ENCODE measurements around the gene NDUFA7.

DNA sequence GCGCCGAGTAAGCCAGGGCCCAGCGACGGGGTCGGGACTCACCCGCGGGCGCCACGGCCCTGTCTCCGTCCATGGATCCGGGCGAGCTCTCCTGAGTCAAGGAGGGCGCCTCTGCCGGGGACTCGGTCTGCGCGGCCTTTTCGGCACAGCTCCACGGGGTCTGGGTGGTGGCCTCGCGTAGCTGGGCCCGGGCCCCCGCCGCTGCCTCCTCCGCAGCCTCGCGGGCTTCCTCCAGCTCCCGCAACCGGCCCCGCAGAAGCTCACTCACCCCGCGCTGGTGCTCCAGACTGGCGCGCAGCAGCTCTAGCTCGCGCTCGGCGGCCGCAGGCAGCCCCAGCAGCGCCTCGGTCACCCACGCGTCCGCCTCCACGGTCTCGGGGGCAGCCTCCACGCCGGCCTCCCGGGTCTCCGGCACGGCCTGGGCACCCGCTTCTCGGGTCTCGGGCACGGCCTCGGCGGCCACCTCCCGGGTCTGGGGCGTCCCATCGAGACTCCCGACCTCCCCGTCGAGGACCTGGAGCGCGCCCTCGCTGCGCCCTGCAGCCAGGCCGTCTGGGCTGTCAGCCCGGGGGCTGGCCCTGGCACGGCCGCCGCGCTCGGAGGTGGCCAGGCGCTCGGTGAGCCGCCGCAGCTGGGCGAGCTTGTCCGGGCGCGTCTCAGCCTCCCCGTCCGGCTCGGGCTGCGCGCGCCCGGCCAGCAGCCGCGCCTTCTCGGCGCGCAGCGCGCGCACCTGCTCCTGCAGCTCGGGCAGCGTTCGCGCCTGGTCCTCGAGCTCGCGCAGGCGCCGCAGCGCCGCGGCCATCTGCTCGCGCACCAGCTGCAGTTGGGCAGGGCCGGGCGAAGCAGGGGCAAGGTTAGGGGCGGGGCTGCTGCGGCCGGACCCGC lies 13.5 kb upstream of the NDUFA7 start:
- TF ChIP-seq, protein P1, sequence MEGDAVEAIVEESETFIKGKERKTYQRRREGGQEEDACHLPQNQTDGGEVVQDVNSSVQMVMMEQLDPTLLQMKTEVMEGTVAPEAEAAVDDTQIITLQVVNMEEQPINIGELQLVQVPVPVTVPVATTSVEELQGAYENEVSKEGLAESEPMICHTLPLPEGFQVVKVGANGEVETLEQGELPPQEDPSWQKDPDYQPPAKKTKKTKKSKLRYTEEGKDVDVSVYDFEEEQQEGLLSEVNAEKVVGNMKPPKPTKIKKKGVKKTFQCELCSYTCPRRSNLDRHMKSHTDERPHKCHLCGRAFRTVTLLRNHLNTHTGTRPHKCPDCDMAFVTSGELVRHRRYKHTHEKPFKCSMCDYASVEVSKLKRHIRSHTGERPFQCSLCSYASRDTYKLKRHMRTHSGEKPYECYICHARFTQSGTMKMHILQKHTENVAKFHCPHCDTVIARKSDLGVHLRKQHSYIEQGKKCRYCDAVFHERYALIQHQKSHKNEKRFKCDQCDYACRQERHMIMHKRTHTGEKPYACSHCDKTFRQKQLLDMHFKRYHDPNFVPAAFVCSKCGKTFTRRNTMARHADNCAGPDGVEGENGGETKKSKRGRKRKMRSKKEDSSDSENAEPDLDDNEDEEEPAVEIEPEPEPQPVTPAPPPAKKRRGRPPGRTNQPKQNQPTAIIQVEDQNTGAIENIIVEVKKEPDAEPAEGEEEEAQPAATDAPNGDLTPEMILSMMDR (conservative IDR thresholded peaks at IDR 0.05; ENCODE audit: low read depth, low read length) = no peak
- no peak for TF ChIP-seq EZH2 (IDR thresholded peaks at IDR 0.05; ENCODE audit: borderline replicate concordance, low read depth, low read length, poor library complexity, severe bottlenecking)
